HG03045 (cell line): ENCODE measurements around the gene SMIM44.
A peak's percentile ranks its signal among the peaks of the same experiment; 100 is the strongest.

Experiments used
- ATAC-seq: cut with Tn5 transposase; IDR thresholded peaks from one replicate; pipeline ENCODE4 v1.9.1; 2021; ENCODE audit warnings: mild to moderate bottlenecking, moderate library complexity; ENCODE audit not compliant: unreplicated experiment

Gene SMIM44

GRCh38 chr19:3501780-3502179 is 18.5 kb upstream of the SMIM44 start:
- ATAC-seq = no peak

- peak; percentile 75 for ATAC-seq
Observed at GRCh38 chr19:3500429-3501101, 17.3 kb upstream of the SMIM44 start, which contains the start of gene DOHH. TSS of gene DOHH (minus strand) at chr19:3500674. CDS start at chr19:3496814, 3,860 bp downstream.

GRCh38 chr19:3499738-3500428 is 16.6 kb upstream of the SMIM44 start:
- no peak for ATAC-seq

GRCh38 chr19:3497757-3498520 is 14.7 kb upstream of the SMIM44 start:
- no peak for ATAC-seq

- no peak for ATAC-seq
Observed at GRCh38 chr19:3496392-3497273, 13.4 kb upstream of the SMIM44 start.

GRCh38 chr19:3494559-3494958 is 11.3 kb upstream of the SMIM44 start:
- ATAC-seq = no peak

GRCh38 chr19:3494051-3494450 is 10.8 kb upstream of the SMIM44 start:
- ATAC-seq = no peak

GRCh38 chr19:3493651-3494050 is 10.4 kb upstream of the SMIM44 start:
- ATAC-seq = no peak

- no peak for ATAC-seq
Observed at GRCh38 chr19:3492919-3493318, 9.7 kb upstream of the SMIM44 start.

GRCh38 chr19:3492131-3492839 is 9.0 kb upstream of the SMIM44 start:
- no peak for ATAC-seq

GRCh38 chr19:3491396-3492119 is 8.3 kb upstream of the SMIM44 start:
- ATAC-seq = no peak

- no peak for ATAC-seq
Observed at GRCh38 chr19:3482507-3483225, 575 bp downstream of the SMIM44 start.

GRCh38 chr19:3481241-3482090 is 1.8 kb downstream of the SMIM44 start:
- no peak for ATAC-seq

- ATAC-seq = no peak
Observed at GRCh38 chr19:3480383-3481091, 2.7 kb downstream of the SMIM44 start, which contains the start of gene SMIM24. TSS of gene SMIM24 (minus strand) at chr19:3480525. CDS start at chr19:3480463, 62 bp downstream.

- ATAC-seq = no peak
Observed at GRCh38 chr19:3479834-3480215, 3.4 kb downstream of the SMIM44 start.

- no peak for ATAC-seq
Observed at GRCh38 chr19:3479177-3479833, 3.9 kb downstream of the SMIM44 start.
